IPS DF 4.7 (cell line): ENCODE measurements around the gene GJA1.
"Not testable (repeated sequence)": the region's sequence is repeated elsewhere in the genome, so short reads cannot be mapped to it uniquely, and the experiment has no call there.

Source experiments
- DNase-seq: peaks from one replicate; pipeline ENCODE4 v3.0.0-alpha.2; 2013; ENCODE audit warnings: low spot score; ENCODE audit errors: extremely low read depth

Gene GJA1

DNA sequence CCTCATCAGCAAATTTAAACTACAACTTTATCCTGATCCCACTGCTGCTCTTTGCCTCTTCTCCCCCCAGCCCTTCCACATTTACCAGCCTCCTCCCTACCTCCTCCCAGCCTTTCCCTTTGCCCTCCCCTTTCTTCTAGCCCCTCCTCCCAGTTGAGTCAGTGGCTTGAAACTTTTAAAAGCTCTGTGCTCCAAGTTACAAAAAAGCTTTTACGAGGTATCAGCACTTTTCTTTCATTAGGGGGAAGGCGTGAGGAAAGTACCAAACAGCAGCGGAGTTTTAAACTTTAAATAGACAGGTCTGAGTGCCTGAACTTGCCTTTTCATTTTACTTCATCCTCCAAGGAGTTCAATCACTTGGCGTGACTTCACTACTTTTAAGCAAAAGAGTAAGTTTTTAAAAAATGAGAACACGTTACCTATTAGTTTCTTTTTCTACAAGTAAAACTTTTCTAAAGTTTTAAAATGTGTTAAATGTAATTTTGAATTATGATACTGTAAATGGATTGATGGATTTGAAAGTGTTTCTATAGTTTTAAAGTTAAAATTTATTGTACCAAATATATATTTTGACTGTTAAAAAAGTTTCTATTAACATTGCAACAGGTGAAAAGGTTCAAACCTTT is at the start of gene GJA1:
Gene GJA1, plus strand, starts transcription at position 203 of the 626 bp plus-strand sequence. CDS start 11,202 bp downstream, outside the sequence.
- no peak for DNase-seq

DNA sequence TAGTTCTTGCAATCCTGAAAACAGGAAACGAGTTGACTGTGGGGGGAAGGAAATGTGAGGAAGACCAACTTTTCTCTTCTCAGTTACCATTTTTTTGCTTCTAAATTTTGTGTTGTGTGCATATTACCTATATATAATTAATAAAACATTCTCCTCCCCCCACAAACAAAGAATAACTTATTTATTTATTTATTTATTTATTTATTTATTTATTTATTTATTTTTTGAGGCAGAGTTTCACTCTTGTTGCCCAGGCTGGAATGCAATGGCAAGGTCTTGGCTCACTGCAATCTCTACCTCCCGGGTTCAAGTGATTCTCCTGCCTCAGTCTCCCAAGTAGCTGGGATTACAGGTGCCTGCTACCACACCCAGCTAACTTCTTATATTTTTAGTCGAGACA is 48.9 kb upstream of the GJA1 start:
- not testable (repeated sequence) for DNase-seq

DNA sequence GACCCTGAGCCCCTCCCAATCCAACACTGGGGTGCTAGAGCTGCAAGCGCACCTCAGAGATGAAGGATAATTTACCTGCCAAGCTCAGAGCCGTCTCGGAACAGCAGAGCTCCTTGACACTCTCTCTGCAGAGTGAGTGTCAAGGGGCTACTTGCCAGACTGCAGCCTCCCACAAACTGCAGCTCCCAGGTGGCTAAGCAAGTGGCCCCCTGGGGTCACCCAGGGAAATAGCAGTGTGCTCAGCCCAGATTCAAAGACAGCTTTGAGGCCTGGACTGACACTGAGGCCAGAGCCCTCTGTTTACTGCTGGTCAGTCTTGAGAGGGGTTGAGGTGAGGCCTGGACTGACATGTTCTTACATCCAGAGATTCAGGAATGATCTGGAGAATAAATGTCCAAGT is 46.0 kb upstream of the GJA1 start:
- no peak for DNase-seq

DNA sequence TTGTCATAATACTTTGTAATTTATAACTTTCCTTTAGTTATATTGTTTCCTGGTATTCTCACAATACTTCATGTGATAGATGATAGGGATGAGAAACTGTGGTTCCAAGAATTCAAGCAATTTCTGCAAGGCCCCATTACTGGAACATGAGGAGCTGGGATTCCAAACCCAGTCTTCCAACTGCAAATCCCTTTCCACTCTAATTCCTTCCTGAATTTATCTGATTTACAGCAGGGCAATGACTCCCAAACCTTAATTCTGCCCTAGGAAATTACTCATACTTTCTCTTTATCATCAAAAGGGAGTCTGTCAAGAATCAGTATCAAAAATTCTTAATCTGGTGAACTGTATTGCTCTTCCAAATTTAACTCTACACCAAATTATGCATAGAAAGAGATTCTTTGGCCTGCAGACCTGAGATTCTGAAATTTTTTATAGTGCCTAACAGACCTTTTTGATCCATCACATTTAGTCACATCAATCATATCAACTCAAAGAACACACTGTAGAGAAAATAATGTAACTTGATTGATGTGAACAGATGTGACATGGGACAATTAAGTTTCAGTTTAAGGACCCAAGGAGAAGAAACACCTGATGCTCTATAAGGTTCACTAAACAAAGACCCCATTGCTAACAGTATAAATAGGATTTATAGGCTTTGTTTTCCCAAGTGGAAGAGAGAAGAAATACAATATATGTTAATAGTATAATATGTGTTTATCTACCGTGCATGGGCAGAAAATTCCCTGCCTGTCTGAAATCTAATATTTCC is 41.5 kb upstream of the GJA1 start:
- no peak for DNase-seq

DNA sequence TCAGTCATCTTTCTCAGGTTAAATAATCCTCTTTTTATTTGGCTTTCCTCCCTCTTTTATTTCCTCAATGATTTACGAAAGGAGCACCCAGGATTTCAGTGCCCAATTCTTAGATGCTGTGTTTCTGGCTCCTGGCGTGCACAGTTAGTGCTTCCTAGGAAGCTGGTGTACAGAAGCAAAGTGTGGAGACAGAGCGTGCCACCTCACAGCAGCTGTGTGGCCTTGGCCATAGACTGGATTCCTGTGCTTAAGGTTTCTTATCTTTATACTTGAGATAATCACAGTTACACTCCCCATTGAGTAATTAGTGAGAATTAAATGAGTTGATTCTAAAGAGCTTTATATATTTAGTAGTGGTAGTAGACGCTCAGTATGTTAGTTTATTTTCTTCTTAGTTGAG is 39.7 kb upstream of the GJA1 start:
- DNase-seq, result no peak

DNA sequence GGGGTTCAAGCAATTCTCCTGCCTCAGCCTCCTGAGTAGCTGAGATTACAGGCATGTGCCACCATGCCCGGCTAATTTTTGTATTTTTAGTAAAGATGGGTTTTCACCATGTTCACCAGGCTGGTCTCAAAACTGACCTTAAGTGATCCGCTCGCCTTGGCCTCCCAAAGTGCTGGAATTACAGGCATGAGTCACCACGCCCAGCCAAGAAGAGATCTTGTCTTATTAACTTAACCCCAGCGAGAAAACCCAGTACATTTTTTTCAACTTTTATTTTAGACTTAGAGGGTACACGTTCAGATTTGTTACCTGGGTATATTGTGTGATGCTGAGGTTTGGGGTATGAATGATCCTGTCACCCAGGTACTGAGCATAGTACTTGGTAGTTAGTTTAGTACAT is 38.3 kb upstream of the GJA1 start:
- DNase-seq, result not testable (repeated sequence)

DNA sequence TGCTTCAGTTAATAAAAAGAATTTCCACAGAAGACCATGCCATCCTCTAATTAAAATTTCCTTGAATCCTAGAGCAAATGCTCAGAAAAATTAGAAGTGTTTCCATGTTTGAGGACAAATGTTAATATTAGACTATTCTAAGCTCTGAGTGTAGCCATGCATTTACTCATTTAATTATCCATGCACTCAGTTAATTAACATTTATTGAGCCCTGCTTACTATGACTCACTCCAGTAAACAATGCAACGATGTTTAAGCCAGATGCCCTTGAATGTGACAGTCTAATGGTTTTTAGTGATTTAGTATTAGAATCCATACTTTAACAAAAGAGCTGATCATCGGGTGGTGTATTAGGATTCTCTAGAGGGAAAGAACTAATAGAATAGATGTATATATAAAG is 37.3 kb upstream of the GJA1 start:
- no peak for DNase-seq

DNA sequence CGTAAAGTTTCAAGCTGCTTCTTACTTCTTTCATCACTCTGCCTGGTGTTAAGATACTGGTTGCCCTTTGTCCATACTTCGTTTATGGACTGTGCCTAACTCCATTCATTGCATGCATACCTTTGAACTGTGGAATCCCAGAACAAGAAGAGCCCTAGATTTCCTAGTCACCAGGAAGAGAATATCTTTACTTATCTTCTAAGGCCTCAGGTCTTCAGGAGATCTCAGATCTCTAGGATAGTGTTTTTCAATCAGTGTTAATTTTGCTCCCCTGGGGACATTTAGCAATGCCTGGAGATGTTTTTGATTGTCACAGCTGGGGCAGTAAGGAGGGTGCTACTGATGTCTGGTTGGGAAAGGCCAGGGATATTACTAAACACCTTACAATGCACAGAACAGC is 35.5 kb upstream of the GJA1 start:
- DNase-seq, result no peak

DNA sequence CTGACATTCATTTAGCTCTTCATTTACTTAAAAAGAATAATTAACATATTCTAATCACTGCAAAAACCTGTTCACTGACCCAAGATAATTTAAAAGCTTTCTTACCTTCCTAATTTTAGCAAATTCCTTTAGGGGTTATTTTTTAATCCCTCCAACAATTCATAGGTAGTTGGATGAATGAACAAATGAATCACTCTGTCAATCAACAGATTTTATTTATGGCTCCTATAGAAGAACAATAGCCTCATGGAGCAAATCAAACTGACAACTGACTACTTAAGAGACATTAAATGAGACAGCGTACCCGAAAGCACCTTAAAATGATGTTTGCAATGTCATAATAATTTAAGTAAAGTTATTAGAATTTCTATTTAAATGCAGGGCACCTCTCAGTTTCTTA is 31.5 kb upstream of the GJA1 start:
- no peak for DNase-seq

DNA sequence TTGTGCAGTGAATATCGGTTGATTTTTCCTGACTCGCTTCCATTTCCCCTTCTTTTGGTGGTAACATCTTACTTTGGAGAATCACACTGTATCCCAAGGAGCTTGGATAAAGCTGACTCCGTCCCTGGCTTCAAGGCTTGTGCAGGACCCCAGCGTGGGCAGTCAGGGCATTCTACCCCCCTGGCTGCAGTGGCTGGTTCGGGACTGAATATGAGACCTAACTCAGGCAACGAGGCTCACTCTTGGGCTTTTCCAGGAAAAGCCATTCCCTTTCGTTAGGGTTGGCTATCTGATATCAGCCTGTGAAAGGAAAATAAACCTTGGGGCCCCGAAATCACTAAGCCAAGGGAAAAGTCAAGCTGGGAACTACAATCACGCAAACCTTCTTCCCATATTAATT is 30.1 kb upstream of the GJA1 start:
- no peak for DNase-seq

DNA sequence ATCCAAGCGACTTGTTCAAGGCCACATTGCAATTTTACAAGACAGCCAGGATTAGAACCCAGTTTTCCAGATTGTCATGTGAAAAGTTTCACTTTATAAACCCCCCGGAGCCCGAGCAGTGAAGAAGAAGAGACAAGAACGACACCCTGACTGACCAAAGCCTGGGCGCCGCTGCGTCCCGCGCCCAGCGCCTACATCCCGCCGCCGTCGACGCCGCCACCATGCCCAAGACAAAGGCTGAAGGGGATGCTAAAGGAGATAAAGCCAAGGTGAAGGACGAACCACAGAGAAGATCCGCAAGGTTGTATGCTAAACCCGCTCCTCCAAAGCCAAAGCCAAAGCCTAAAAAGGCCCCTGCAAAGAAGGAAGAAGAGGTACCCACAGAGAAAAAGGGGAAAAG is 27.1 kb upstream of the GJA1 start:
- no peak for DNase-seq

DNA sequence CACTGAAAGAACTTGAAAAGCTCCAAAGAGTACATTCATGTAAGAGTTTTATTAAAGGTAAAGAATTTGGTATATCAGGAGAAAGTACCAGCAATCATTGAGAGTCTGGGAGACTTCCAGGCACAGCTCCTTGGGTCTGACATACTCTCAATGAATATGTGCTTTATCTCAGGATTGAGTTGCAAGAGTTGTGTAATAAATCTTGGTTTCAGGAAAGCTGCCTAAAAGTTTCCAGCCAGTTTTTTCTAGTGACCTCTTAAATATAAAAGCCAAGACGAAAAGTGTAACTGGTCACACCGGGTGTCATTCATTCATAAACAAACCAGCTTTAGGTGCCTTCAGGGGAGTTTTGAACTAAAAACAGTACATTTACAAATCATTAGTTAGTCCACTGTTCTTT is 21.6 kb upstream of the GJA1 start:
- no peak for DNase-seq

DNA sequence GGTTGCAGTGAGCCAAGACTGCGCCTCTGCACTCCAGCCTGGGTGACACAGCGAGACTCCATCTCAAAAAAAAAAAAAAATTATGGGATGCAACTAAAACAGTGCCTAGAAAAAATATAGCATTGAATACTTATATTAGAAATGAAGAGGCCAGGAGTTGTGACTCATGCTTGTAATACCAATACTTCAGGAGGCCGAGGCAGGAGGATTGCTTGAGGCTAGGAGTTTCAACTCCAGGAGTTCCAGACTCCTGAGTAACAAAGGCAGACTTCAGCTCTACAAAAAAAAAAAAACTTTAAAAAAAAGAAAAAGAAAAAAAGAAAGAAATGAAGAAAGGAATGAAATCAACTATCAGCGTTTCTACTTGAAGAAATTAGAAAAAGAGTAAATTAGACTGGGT is 17.1 kb upstream of the GJA1 start:
- DNase-seq, result no peak

DNA sequence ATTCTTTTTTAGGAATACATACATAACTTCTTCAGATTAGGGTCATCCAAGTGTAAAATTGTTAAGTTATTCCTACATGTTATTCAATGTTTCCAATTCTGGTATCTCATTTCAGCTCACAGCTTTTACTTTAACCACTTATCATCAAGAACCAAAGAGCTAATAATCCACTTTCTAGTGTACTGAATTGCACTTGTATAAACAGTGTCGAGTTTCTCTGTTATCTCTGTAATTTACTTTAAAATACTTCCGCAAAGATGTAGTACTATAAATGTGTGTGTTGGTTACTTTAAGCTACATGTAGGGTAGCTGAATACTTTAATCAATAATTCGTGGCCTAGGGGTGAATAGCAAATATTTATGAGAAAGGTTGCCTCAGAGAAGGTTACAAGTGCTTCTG is 8.8 kb upstream of the GJA1 start:
- DNase-seq, result no peak

DNA sequence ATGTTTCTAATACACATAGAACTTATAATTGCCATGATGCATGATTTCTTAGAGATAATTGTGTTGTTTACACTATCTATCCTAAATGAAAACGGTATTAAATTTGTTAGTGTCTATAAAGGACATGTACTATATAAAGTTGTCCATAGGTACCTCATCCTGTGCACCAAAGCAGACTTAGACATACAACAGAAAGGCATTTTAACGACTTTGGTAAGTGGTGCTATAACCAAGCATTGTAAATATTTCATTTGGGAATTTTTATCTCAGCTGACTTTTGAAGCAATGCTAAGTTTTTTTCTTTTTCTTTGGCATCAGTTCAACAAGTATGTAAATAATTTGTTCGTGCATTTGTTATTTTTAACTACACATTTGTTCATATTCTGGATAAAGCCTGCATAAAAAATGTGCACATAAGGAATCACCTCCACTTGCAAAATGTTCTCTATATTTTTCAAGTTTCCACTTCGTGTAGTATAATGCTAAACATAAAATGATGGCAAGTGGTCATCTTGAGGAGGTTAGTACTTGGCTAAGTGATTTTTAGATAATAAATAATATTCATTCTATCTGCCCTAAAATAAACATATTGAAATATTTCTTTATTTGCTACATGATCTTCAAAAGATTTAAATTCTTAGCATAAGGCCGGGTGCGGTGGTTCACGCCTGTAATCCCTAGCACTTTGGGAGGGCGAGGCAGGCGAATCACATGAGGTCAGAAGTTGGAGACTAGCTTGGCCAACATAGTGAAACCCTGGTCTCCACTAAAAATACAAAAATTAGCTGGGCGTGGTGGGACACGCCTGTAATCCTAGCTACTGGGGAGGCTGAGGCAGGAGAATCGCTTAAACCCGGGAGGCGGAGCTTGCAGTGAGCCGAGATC is 6.3 kb upstream of the GJA1 start:
- DNase-seq, result no peak

DNA sequence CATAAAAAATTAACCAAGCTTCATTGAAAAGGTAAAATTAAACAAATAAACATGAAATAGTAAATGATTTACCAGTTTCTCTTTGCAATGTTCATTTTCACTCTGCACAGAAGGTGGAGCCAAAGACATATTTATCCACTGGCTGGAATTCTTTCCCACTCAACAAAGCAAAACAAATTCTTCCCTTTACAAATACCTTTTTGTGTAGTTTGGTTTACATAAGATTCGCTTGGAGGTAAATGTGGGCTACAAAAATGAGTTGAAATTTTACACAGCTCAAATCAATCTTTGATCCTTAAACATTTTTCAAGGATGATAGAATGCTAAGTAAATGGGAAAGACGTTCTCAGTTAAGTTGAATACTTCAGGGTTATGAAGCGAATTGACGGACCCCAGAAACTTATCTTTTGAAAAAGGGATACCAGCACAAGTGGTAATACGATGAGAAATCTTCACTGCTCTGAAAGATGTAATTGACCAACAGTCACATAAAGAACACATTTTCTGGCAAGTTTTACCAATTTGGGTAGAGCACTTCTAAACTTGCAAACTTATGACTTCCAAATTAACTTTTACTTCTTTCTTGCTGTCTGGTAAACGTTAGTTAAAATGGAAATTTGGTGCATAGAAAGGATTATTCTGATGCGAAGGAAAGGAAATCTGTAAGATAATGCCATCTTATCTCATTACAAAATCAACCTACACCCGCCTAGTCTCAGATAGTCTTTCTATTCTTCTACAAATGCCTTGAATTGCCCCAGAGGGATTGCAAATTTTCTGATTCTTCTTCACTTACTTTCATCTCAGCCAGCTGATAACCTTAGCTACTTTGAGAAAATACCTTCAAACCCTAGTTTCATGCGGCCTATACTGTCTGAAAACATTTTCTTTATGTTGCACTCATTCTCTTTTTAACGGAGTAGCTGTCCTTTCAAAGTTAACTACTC is 4.7 kb upstream of the GJA1 start:
- DNase-seq, result no peak

DNA sequence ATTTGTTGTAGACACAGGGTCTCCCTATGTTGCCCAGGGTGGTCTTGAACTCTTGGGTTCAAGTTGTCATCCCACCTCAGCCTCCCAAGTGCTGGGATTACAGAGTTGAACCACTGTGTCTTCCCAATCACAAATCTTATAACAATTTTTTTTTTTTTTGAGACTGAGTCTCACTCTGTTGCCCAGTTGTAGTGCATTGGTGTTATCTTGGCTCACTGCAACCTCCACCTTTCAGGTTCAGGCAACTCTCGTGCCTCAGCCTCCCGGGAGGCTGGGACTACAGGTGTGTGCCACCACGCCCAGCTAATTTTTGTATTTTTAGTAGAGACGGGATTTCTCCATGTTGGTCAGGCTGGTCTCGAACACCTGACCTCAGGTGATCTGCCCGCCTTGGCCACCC is 3.7 kb upstream of the GJA1 start:
- DNase-seq, result not testable (repeated sequence)

DNA sequence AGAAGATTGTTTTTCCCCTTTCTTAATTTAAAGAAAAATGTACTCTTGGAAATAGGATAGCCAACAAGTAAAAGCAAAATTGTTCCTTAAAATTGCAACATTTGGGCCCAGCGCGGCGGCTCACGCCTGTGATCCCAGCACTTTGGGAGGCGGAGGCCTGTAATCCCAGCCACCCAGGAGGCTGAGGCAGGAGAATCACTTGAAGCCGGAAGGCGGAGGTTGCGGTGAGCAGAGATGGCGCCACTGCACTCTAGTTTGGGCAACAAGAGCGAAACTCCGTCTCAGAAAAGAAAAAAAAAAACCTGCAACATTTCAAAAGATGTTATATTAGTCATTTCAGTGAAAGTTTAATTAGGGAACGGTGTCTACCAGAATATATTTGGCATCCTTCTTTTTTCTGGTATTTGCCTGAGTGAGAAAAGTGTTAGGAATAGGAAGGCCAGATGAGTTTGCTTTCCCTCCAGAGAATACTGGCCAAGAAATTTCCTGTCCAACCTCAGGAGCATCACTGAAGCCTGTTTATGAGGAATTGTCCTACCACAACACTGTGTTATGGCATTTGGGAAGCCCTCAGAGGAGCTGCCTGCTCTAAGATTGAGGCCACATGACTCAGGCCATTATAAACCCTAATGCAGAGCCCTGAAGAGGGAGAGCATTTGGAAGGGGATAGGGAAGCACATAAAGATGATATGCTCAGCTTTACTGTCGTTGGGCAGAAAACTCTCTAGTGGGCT is 1.2 kb upstream of the GJA1 start:
- no peak for DNase-seq

DNA sequence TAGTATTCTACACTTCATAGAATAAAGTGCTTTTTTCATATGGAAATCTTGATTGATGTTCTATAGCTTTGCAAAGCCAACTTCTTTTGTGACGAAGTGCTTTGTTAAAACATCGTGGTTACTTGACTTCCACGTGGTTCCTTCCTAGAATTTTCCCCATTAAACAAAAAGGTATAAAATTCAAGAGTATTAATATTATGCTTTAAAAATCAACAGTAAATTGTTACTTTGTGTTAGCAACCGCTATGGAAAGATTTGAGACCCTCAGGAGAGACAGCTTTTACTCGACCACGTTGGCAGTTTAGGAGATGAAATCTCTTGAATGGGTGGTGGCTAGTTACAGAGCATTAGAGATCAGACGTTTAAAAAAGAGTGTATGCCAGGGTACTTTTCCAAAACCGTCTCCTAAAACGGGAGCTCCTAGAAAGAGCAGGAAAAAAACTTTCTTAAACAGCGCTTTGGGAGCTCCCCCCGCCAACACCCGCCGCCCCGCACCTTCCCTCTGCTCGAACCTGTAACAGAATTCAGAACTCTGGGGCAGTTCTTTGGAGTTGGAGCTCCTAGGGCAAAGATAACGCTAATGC is 920 bp downstream of the GJA1 start:
- DNase-seq, result no peak
